ENCODE data around the gene INHBE. TPM values are rescaled to one million over a fixed set of nuclear protein-coding genes. Genes with fewer than 3 reads are reported as not detected.
"Not testable (repeated sequence)": the region's sequence is repeated elsewhere in the genome, so short reads cannot be mapped to it uniquely, and the experiment has no call there.

INHBE gene
- total and polyA plus RNA-seq, 8 donors: not detected

GRCh38 chr12:57416039-57416996 is 38.8 kb upstream of the INHBE start:
- intact Hi-C loops (cut with DNase I; ENCODE audit: low total_unique reads): no loop called here
- Histone ChIP-seq H3K27me3 (no peaks in the 10 kb centered on the region), H3K4me3 (no peak overlapping the region), H3K4me1 (peaks cover 0 to 38% (median 14%) of the 10 kb centered on the region in 4 donors), H3K9me3 (no peaks in the 10 kb centered on the region), H3K27ac (no peak overlapping the region), H3K36me3 (peaks cover 0 to 10% (median 5%) of the 10 kb centered on the region in 4 donors)
- TF ChIP-seq POLR2AphosphoS5 (IDR thresholded peaks at IDR 0.05) (no peak), EP300 (IDR thresholded peaks at IDR 0.05) (no peak), POLR2A (IDR thresholded peaks at IDR 0.05) (no peak), CTCF (IDR thresholded peaks at IDR 0.05) (no peak)
- no peak for DNase-seq
- 85 to 92% (median 89%) methylated on average over 8 of the region's 8 CpGs for WGBS, 5 donors

GRCh38 chr12:57418255-57418654 is 36.9 kb upstream of the INHBE start:
- H3K27ac ChIP-seq: no peak overlapping the region

GRCh38 chr12:57419495-57419894 is 35.6 kb upstream of the INHBE start:
- 94 to 98% (median 97%) methylated on average over 2 of the region's 2 CpGs for WGBS, 5 donors
- Histone ChIP-seq H3K36me3 (peaks cover 0 to 30% (median 21%) of the 10 kb centered on the region in 4 donors), H3K9me3 (no peaks in the 10 kb centered on the region), H3K4me3 (no peak overlapping the region), H3K4me1 (peaks cover 0 to 38% (median 14%) of the 10 kb centered on the region in 4 donors), H3K27me3 (no peaks in the 10 kb centered on the region), H3K27ac (no peak overlapping the region)
- TF ChIP-seq POLR2A (IDR thresholded peaks at IDR 0.05) (no peak), EP300 (IDR thresholded peaks at IDR 0.05) (no peak), POLR2AphosphoS5 (IDR thresholded peaks at IDR 0.05) (no peak), CTCF (IDR thresholded peaks at IDR 0.05) (no peak)
- intact Hi-C loops (cut with DNase I; ENCODE audit: low total_unique reads): no loop called here
- no peak for DNase-seq

More at GRCh38 chr12:57418255-57418654, 36.9 kb upstream of the INHBE start:
- Histone ChIP-seq H3K9me3 (no peaks in the 10 kb centered on the region), H3K27me3 (no peaks in the 10 kb centered on the region), H3K36me3 (peaks cover 0 to 25% (median 17%) of the 10 kb centered on the region in 4 donors), H3K4me3 (no peak overlapping the region), H3K4me1 (peaks cover 0 to 38% (median 14%) of the 10 kb centered on the region in 4 donors)
- intact Hi-C loops (cut with DNase I; ENCODE audit: low total_unique reads): no loop called here
- TF ChIP-seq CTCF (IDR thresholded peaks at IDR 0.05): no peak
- TF ChIP-seq POLR2AphosphoS5 (IDR thresholded peaks at IDR 0.05): no peak
- no peak for TF ChIP-seq POLR2A (IDR thresholded peaks at IDR 0.05)
- no peak for TF ChIP-seq EP300 (IDR thresholded peaks at IDR 0.05)
- no peak for DNase-seq
- 75 to 84% (median 81%) methylated on average over 9 of the region's 9 CpGs for WGBS, 5 donors

- 93 to 98% (median 96%) methylated on average over 5 of the region's 5 CpGs for WGBS, 5 donors
- H3K27me3 ChIP-seq: no peaks in the 10 kb centered on the region
- intact Hi-C loops (cut with DNase I; ENCODE audit: low total_unique reads): no loop called here
- H3K27ac ChIP-seq: no peak overlapping the region
- H3K36me3 ChIP-seq: peaks cover 0 to 37% (median 26%) of the 10 kb centered on the region in 4 donors
- H3K4me3 ChIP-seq: no peak overlapping the region
- no peak for TF ChIP-seq CTCF (IDR thresholded peaks at IDR 0.05)
- TF ChIP-seq POLR2A (IDR thresholded peaks at IDR 0.05): no peak
- TF ChIP-seq POLR2AphosphoS5 (IDR thresholded peaks at IDR 0.05): no peak
- TF ChIP-seq EP300 (IDR thresholded peaks at IDR 0.05): no peak
- H3K9me3 ChIP-seq: no peaks in the 10 kb centered on the region
- DNase-seq: no peak
- H3K4me1 ChIP-seq: peaks cover 0 to 35% (median 14%) of the 10 kb centered on the region in 4 donors
Observed at GRCh38 chr12:57420482-57420881, 34.6 kb upstream of the INHBE start.

GRCh38 chr12:57426948-57427347 is 28.2 kb upstream of the INHBE start:
- H3K4me1 ChIP-seq: peaks cover 9 to 26% (median 17%) of the 10 kb centered on the region in 4 donors
- peaks cover 0 to 30% (median 25%) of the 10 kb centered on the region in 4 donors for H3K36me3 ChIP-seq
- H3K9me3 ChIP-seq; H3K27ac ChIP-seq; intact Hi-C loops (cut with DNase I; ENCODE audit: low total_unique reads); H3K4me3 ChIP-seq; H3K27me3 ChIP-seq: not testable (repeated sequence)
- 95 to 97% (median 96%) methylated on average over 10 of the region's 10 CpGs for WGBS, 5 donors
- peak in 1 of 2 donors; percentile 18 for DNase-seq

All from stomach (tissue), 9 donors.